Ascending aorta (tissue), 2 donors: ENCODE results near the gene JMJD6. TPM values are rescaled to one million over a fixed set of nuclear protein-coding genes. Genes with fewer than 3 reads are reported as not detected.
A peak's percentile ranks its signal among the peaks of the same experiment; 100 is the strongest.
"Not testable (repeated sequence)": the region's sequence is repeated elsewhere in the genome, so short reads cannot be mapped to it uniquely, and the experiment has no call there.

Source experiments
- DNase-seq, 2 donors: peaks; one replicate each; pipeline ENCODE4 v3.0.0-alpha.2; 2019; ENCODE audit warnings: low spot score in 2 of 2
- H3K27ac ChIP-seq, 2 donors: fragments of 200-600 bp; sonication (generic); one replicate each; pipeline ENCODE4 v1.5.1; 2016 to 2017; ENCODE audit warnings: mild to moderate bottlenecking in 1 of 2
- H3K27me3 ChIP-seq: fragments of 200-600 bp; sonication (generic); one replicate; pipeline ENCODE4 v1.5.1; 2017
- H3K36me3 ChIP-seq, 2 donors: fragments of 200-600 bp; sonication (generic); one replicate each; pipeline ENCODE4 v1.5.1; 2016
- H3K4me1 ChIP-seq, 2 donors: fragments of 200-600 bp; sonication (generic); one replicate each; pipeline ENCODE4 v1.5.1; 2016 to 2017; ENCODE audit warnings: mild to moderate bottlenecking in 1 of 2
- H3K4me3 ChIP-seq, 2 donors: fragments of 200-600 bp; sonication (generic); one replicate each; pipeline ENCODE4 v1.5.1; 2016 to 2017; ENCODE audit warnings: mild to moderate bottlenecking in 1 of 2
- H3K9me3 ChIP-seq, 2 donors: fragments of 200-600 bp; sonication (generic); one replicate each; pipeline ENCODE4 v1.5.1; 2016
- intact Hi-C: fragments of 100-400 bp; cut with DNase I; formaldehyde crosslinking; loops from one replicate; pipeline ENCODE4 v1.15.1; 2023
- total RNA-seq: library from RNA; depleted of rRNA; stranded (reverse); fragments of >200 nt; gene quantifications from one replicate; pipeline ENCODE4 v1.1.0, GENCODE V29; 2016
- TF ChIP-seq, protein P1 (sequence below), 3 experiments: fragments of 200-600 bp in 2 of 3; fragments of 450-650 bp in 1 of 3; sonication (generic) in 2 of 3; IDR thresholded peaks; one replicate each; pipeline ENCODE4 v1.5.1; 2016 to 2019; ENCODE audit warnings: antibody characterized with exemption in 3 of 3, mild to moderate bottlenecking in 1 of 3, moderate library complexity in 1 of 3

JMJD6 gene
- total RNA-seq, 1 donor from 2014 or later: 29.4 TPM

DNA sequence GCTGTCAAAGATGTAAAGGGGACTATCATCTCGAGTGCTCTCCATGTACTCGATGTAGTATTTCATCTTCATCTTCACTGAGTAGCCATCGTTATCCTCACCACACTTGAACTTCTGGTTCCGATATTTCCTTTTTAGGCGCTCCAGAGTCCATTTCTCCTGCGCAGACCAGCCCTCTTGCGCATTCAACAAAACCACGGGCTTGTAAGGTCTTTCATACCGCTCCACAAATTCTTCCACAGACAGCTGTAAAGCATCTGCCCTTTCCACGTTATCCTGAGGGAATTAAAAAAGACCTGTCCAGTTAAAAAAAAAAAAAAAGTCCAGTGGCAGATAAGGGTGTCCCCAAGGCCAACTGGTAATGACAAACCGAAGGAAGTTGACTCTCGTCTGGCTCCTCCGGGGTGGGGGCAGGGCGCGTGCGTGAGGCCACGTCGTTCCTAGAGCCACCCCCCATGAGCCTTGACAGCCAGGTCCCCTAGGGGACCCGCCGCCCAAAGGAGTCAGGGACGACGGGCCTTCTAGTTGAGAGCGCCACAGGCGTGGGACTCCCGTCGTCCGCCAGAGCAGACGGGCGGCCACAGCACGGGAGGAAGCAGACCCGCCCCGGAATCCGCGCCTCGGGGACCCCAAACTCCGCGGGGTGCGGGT lies 701 bp downstream of the JMJD6 start:
- peak overlapping the region; percentile 96 to 98 for H3K27ac ChIP-seq
- intact Hi-C loops: loop anchor here (1.0 to 5.0 kb wide), 4 partner anchors 12 to 54 kb away; partner anchors contain the start of gene SRSF2
- peaks cover 24 to 33% of the 10 kb centered on the region in 2 donors for H3K4me1 ChIP-seq
- peaks cover 41 to 52% of the 10 kb centered on the region in 2 donors for H3K36me3 ChIP-seq
- H3K9me3 ChIP-seq: no peaks in the 10 kb centered on the region
- DNase-seq: peak; percentile 60 to 89
- H3K4me3 ChIP-seq: peak overlapping the region; percentile 93 to 100
- H3K27me3 ChIP-seq: no peaks in the 10 kb centered on the region
- TF ChIP-seq, protein P1, sequence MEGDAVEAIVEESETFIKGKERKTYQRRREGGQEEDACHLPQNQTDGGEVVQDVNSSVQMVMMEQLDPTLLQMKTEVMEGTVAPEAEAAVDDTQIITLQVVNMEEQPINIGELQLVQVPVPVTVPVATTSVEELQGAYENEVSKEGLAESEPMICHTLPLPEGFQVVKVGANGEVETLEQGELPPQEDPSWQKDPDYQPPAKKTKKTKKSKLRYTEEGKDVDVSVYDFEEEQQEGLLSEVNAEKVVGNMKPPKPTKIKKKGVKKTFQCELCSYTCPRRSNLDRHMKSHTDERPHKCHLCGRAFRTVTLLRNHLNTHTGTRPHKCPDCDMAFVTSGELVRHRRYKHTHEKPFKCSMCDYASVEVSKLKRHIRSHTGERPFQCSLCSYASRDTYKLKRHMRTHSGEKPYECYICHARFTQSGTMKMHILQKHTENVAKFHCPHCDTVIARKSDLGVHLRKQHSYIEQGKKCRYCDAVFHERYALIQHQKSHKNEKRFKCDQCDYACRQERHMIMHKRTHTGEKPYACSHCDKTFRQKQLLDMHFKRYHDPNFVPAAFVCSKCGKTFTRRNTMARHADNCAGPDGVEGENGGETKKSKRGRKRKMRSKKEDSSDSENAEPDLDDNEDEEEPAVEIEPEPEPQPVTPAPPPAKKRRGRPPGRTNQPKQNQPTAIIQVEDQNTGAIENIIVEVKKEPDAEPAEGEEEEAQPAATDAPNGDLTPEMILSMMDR (IDR thresholded peaks at IDR 0.05): no peak

DNA sequence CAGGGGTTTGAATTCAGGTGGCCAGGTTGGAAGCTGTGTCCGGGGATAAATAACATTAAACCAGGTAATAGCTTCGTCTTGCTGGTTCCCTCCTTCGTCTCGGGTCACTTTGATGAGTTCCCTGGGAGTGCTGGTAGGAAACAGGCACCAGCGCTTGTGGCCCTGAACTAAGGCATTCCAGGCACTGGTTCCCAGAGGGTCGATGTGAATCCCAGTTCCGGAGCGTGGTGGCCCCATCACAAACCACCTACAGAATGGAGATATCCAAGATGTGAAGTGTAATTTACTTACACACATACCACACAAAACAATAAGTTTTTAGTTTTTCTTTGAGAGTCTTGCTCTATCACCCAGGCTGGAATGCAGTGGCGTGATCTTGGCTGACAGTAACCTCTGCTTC lies 2.6 kb downstream of the JMJD6 start:
- TF ChIP-seq, protein P1 (IDR thresholded peaks at IDR 0.05): no peak
- H3K9me3 ChIP-seq: no peaks in the 10 kb centered on the region
- no peak for DNase-seq
- no peak overlapping the region for H3K27ac ChIP-seq
- intact Hi-C loops: no loop called here
- peaks cover 60% of the 10 kb centered on the region in 2 donors for H3K36me3 ChIP-seq
- H3K27me3 ChIP-seq: no peaks in the 10 kb centered on the region
- peak overlapping the region in 1 of 2 donors; percentile 100 for H3K4me3 ChIP-seq
- peaks cover 24 to 33% of the 10 kb centered on the region in 2 donors for H3K4me1 ChIP-seq

DNA sequence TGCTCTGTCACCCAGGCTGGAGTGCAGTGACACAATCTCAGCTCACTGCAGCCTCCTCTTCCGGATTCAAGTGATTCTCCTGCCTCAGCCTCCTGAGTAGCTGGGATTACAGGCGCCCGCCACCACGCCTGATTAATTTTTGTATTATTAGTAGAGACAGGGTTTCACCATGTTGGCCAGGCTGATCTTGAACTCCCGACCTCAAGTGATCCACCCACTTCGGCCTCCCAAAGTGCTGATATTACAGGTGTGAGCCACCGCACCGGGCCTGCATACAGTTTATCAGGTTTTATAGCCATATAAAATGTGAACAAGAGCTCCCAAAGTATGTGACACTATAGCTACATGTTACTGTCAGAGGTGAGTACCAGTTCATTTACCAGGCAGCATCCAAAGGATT lies 3.4 kb downstream of the JMJD6 start:
- Histone ChIP-seq H3K36me3 (peaks cover 68 to 69% of the 10 kb centered on the region in 2 donors), H3K4me1 (peaks cover 23 to 31% of the 10 kb centered on the region in 2 donors)
- H3K9me3 ChIP-seq, H3K4me3 ChIP-seq, H3K27ac ChIP-seq, DNase-seq, intact Hi-C loops, H3K27me3 ChIP-seq: not testable (repeated sequence)

DNA sequence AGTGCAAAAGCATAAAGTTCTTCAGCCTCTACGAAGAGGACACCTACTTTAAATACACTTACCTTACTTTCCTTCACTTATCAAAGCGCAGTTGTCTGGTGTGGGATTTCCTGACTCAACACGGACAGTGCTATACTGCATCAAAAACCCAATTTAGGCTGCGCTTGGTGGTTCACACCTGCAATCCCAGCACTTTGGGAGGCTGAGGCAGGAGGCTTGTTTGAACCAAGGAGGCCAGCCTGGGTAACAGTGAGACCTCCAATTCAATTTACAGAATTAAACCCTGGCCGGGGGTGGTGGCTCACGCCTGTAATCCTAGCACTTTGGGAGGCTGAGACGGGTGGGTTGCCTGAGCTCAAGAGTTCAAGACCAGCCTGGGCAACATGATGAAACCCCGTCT lies 4.1 kb downstream of the JMJD6 start:
- H3K36me3 ChIP-seq: peaks cover 75 to 76% of the 10 kb centered on the region in 2 donors
- intact Hi-C loops: no loop called here
- DNase-seq: no peak
- TF ChIP-seq, protein P1 (IDR thresholded peaks at IDR 0.05): no peak
- H3K9me3 ChIP-seq: no peaks in the 10 kb centered on the region
- H3K27ac ChIP-seq: no peak overlapping the region
- H3K4me3 ChIP-seq: no peak overlapping the region
- H3K4me1 ChIP-seq: peaks cover 17 to 26% of the 10 kb centered on the region in 2 donors
- no peaks in the 10 kb centered on the region for H3K27me3 ChIP-seq

DNA sequence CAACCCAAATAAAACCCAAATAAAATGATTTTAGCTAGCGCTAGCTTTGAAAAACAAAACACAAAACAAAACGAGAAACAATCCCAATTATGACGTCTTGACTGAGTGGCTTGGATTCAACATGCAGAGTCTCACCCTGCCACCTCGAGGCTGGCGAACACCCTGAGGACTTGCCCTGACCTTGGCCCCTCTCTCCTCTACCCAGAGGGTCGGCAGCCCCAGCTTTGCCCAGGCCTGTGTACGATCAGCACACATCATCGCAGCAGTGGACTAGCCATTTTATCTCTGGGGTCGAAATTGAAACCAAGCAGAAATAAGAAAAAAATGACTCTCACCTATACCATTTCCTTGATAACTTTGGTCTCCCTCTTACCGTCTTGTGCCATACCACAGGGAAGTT lies 4.9 kb downstream of the JMJD6 start:
- TF ChIP-seq, protein P1 (IDR thresholded peaks at IDR 0.05): no peak
- Histone ChIP-seq H3K4me3 (no peak overlapping the region), H3K4me1 (peaks cover 16 to 31% of the 10 kb centered on the region in 2 donors), H3K9me3 (no peaks in the 10 kb centered on the region), H3K27ac (no peak overlapping the region), H3K36me3 (peaks cover 84% of the 10 kb centered on the region in 2 donors), H3K27me3 (no peaks in the 10 kb centered on the region)
- DNase-seq: no peak
- intact Hi-C loops: no loop called here

DNA sequence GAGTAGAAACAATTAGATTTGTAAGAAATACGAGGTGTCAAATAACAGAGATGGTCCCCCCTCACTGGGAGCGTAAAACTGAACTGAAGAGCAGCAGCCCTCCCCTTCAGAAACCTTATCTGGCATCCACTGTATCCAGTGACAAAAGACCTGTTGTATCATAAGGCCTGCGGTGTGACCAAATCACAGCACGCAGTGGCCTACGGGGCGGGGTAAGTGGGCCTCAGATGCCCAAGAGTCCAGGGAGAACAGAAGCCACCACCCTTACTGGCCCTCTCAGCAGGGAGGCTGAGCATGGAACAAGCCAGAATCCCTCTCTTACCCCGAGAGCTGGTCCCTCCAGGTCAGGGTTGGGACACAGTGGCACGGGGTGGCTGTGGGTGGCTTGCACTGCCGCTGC lies 5.5 kb downstream of the JMJD6 start:
- no peaks in the 10 kb centered on the region for H3K9me3 ChIP-seq
- no peak overlapping the region for H3K4me3 ChIP-seq
- intact Hi-C loops: no loop called here
- H3K36me3 ChIP-seq: peaks cover 89% of the 10 kb centered on the region in 2 donors
- TF ChIP-seq, protein P1 (IDR thresholded peaks at IDR 0.05): no peak
- peaks cover 16 to 33% of the 10 kb centered on the region in 2 donors for H3K4me1 ChIP-seq
- no peak overlapping the region for H3K27ac ChIP-seq
- no peaks in the 10 kb centered on the region for H3K27me3 ChIP-seq
- no peak for DNase-seq
